ENCODE measurements around the gene DDX28. TPM values are rescaled to one million over a fixed set of nuclear protein-coding genes. Genes with fewer than 3 reads are reported as not detected.
"Not testable (repeated sequence)": the region's sequence is repeated elsewhere in the genome, so short reads cannot be mapped to it uniquely, and the experiment has no call there.

The DDX28 gene
- total RNA-seq, 1 donor from 2014 or later, result 13.3 TPM

DNA sequence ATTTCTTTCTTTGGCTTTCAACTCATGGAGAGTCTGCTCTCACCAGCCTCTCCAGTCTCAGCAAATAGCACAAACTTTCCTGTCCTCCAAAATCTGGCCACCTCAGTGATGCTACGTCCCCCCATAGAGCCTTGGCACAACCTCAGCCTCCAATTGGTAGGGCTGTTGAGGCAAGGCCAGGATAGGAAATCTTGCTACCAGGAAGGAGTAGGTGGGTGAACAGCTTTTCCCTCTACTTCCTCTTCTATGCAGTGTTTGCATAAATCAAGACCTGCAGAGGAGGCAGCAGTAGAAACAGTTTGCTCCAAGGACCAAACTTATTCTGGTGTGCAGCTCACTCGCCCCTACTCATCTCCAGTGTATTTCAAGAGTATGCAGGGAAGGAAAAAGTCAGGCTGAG, 23.0 kb downstream of the DDX28 start:
- no peaks in the 10 kb centered on the region for H3K4me1 Mint-ChIP-seq
- H3K9me3 Mint-ChIP-seq, result no peaks in the 10 kb centered on the region
- no peaks in the 10 kb centered on the region for H3K27me3 Mint-ChIP-seq (ENCODE audit: low read depth)
- DNase-seq (ENCODE audit: low read depth, low spot score), result no peak
- H3K27ac Mint-ChIP-seq (ENCODE audit: unreplicated experiment), result no peak overlapping the region
- no peaks in the 10 kb centered on the region for H3K36me3 Mint-ChIP-seq (ENCODE audit: low read depth)
- no peak overlapping the region for H3K4me3 Mint-ChIP-seq
- TF ChIP-seq, protein P1, sequence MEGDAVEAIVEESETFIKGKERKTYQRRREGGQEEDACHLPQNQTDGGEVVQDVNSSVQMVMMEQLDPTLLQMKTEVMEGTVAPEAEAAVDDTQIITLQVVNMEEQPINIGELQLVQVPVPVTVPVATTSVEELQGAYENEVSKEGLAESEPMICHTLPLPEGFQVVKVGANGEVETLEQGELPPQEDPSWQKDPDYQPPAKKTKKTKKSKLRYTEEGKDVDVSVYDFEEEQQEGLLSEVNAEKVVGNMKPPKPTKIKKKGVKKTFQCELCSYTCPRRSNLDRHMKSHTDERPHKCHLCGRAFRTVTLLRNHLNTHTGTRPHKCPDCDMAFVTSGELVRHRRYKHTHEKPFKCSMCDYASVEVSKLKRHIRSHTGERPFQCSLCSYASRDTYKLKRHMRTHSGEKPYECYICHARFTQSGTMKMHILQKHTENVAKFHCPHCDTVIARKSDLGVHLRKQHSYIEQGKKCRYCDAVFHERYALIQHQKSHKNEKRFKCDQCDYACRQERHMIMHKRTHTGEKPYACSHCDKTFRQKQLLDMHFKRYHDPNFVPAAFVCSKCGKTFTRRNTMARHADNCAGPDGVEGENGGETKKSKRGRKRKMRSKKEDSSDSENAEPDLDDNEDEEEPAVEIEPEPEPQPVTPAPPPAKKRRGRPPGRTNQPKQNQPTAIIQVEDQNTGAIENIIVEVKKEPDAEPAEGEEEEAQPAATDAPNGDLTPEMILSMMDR (conservative IDR thresholded peaks at IDR 0.05), result no peak

DNA sequence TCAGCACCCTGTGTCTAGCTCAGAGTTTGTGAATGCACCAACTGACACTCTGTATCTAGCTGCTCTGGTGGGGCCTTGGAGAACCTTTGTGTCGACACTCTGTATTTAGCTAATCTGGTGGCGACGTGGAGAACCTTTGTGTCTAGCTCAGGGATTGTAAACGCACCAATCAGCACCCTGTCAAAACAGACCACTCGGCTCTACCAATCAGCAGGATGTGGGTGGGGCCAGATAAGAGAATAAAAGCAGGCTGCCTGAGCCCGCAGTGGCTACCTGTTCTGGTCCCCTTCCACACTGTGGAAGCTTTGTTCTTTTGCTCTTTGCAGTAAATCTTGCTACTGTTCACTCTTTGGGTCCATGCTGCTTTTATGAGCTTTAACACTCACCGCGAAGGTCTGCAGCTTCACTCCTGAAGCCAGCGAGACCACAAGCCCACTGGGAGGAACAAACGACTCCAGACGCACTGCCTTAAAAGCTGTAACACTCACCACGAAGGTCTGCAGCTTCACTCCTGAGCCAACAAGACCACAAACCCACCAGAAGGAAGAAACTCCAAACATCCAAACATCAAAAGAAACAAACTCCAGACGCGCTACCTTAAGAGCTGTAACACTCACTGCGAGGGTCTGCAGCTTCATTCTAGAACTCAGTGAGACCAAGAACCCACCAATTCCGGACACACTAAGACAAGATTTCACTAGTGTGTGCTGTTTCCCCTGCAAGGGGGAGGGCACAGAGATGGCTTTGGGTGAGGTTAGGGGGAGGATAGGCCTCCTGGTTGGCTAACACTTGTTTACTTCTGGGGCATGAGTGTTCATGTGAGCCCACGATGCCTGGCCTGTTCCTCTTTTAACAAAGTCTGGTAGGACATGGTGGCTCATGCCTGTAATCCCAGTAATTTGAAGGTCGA, 24.0 kb downstream of the DDX28 start, which contains the start of gene DPEP2:
Gene DPEP2, minus strand, starts transcription at position 706 of the 910 bp plus-strand sequence. CDS start 6,272 bp downstream, outside the sequence.
- not testable (repeated sequence) for H3K4me1 Mint-ChIP-seq; H3K4me3 Mint-ChIP-seq; DNase-seq (ENCODE audit: low read depth, low spot score); H3K9me3 Mint-ChIP-seq; H3K27me3 Mint-ChIP-seq (ENCODE audit: low read depth); H3K27ac Mint-ChIP-seq (ENCODE audit: unreplicated experiment); H3K36me3 Mint-ChIP-seq (ENCODE audit: low read depth)

DNA sequence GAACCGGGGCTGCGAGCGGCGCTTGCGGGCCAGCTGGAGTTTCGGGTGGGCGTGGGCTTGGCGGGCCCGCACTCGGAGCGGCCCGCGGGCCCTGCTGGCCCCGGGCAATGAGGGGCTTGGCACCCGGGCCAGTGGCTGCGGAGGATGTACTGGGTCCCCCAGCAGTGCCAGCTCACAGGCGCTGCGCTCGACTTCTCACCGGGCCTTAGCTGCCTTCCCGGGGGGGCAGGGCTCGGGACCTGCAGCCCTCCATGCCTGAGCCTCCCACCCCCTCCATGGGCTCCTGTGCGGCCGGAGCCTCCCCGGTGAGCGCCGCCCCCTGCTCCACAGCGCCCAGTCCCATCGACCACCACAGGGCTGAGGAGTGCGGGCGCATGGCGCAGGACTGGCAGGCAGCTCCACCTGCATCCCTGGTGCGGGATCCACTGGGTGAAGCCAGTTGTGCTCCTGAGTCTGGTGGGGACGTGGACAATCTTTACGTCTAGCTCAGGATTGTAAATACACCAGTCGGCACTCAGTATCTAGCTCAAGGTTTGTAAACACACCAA, 24.7 kb downstream of the DDX28 start:
- H3K9me3 Mint-ChIP-seq; H3K27ac Mint-ChIP-seq (ENCODE audit: unreplicated experiment); H3K4me1 Mint-ChIP-seq; DNase-seq (ENCODE audit: low read depth, low spot score); H3K4me3 Mint-ChIP-seq; H3K27me3 Mint-ChIP-seq (ENCODE audit: low read depth); H3K36me3 Mint-ChIP-seq (ENCODE audit: low read depth): not testable (repeated sequence)

DNA sequence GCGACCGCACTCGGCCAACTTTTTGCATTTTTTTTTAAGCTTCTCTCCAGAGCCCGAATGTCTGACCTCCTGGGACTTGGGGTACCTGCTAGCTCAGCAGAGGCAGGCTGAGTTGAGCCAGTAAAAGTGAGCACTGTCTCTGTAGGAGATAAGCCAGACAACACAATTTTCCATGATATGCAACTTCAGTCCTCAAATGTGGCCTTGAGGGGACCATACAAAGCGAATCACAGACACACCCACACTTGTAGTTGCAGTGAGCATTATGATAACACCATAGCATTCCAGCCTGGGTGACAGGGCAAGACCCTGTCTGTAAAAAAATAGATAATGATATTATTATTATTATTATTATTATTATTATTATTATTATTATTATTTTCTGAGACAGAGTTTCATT, 26.4 kb downstream of the DDX28 start:
- DNase-seq (ENCODE audit: low read depth, low spot score), result no peak
- TF ChIP-seq, protein P1 (conservative IDR thresholded peaks at IDR 0.05), result no peak
- Mint-ChIP-seq H3K27ac (ENCODE audit: unreplicated experiment) (no peak overlapping the region), H3K4me1 (no peaks in the 10 kb centered on the region), H3K27me3 (ENCODE audit: low read depth) (no peaks in the 10 kb centered on the region), H3K9me3 (no peaks in the 10 kb centered on the region), H3K36me3 (ENCODE audit: low read depth) (no peaks in the 10 kb centered on the region), H3K4me3 (no peak overlapping the region)

DNA sequence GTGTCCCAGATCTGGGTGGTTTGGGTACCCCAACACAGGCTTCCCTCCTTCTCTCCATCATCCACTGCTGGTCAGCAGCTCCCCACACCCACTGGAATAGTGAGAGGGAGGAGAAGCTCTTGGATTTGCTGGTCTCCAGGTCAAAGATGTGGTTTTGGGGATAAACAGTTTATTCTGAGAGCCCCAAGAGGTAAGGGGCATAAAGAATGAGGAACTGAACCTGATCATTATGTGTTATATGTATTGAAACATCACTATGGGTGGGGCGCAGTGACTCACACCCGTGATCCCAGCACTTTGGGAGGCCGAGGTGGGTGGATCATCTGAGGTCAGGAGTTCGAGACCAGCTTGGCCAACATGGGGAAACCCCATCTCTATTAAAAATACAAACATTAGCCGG, 27.6 kb downstream of the DDX28 start:
- DNase-seq (ENCODE audit: low read depth, low spot score), result no peak
- Mint-ChIP-seq H3K27me3 (ENCODE audit: low read depth) (no peaks in the 10 kb centered on the region), H3K4me1 (no peaks in the 10 kb centered on the region), H3K4me3 (no peak overlapping the region), H3K9me3 (no peaks in the 10 kb centered on the region), H3K36me3 (ENCODE audit: low read depth) (no peaks in the 10 kb centered on the region), H3K27ac (ENCODE audit: unreplicated experiment) (no peak overlapping the region)
- TF ChIP-seq, protein P1 (conservative IDR thresholded peaks at IDR 0.05), result no peak

DNA sequence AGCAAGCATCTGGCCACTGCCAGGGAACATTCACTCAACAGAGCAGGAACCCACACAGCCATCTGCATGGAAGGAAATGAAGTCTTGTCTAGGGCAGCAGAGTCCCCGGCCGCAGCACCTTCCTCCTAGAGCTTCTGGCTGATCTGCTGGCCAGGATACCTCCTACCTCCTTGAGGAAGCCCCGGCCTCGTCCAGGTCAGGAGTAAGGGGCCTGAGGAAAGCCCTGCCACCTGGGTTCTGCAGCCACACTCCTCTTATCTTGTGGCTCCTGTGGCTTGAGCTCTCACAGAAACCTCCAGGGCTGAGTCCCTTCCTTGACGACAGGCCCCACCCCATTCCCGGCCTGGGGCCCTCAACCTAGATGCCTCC, 29.0 kb downstream of the DDX28 start:
- H3K36me3 Mint-ChIP-seq (ENCODE audit: low read depth); H3K4me3 Mint-ChIP-seq: not testable (repeated sequence)

More for the DNA sequence above, 29.0 kb downstream of the DDX28 start:
- H3K27me3 Mint-ChIP-seq (ENCODE audit: low read depth); DNase-seq (ENCODE audit: low read depth, low spot score); H3K4me1 Mint-ChIP-seq; H3K27ac Mint-ChIP-seq (ENCODE audit: unreplicated experiment); H3K9me3 Mint-ChIP-seq: not testable (repeated sequence)
